Measurements from ENCODE around the gene RASA3. TPM values are rescaled to one million over a fixed set of nuclear protein-coding genes. Genes with fewer than 3 reads are reported as not detected.

RASA3 gene
- total RNA-seq, 2 experiments from 2014 or later: 3.6 to 17.9 TPM

- ChIA-PET POLR2A (no interaction called here), CTCF (ENCODE audit: unreplicated experiment) (no interaction called here)
Observed at GRCh38 chr13:113946409-113947181, 185.8 kb downstream of the RASA3 start.

DNA sequence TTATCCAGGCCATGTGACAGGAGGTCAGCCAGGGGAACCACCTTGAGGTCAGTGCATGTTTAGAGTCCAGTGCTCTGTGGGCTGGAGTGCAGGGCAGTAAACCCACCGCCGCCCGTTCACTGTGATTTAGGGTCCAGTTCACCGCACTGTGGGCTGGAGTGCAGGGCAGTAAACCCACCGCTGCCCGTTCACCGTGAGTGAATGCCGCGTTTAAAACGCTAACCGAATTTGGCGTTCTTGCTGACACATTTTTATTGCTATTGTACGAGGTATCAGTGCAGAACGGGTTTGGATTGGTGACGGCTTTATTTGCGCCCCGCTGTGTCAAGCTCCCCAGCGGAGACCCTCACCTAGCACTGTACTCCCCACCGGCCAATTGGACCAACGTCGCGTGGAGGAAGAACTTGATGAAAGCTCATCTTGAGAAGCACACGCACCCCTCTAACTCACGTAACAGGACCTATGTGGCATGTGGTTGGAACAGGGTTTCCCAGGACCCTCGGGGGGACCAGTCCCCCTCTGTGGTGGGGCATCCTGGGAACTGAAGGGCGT lies 186.5 kb downstream of the RASA3 start:
- no peak for TF ChIP-seq EZH2phosphoT487 (IDR thresholded peaks at IDR 0.05; ENCODE audit: borderline replicate concordance, low read depth, low read length)
- no peak for TF ChIP-seq CTCF (conservative IDR thresholded peaks at IDR 0.05; ENCODE audit: low read length)
- no peaks in the 10 kb centered on the region for H4K20me1 ChIP-seq (ENCODE audit: insufficient read depth, low read length)
- CTCF ChIA-PET (ENCODE audit: unreplicated experiment): no interaction called here
- H3K79me2 ChIP-seq (ENCODE audit: insufficient read depth, low read depth, low read length): no peaks in the 10 kb centered on the region
- POLR2A ChIA-PET: no interaction called here
- no peaks in the 10 kb centered on the region for H3K9me2 ChIP-seq (ENCODE audit: insufficient read depth, low read length)
- no peaks in the 10 kb centered on the region for H3K9me3 ChIP-seq (ENCODE audit: low read length)
- no peak for DNase-seq (ENCODE audit: low spot score)
- H3K4me3 ChIP-seq (ENCODE audit: low read depth, low read length, poor library complexity, severe bottlenecking): no peak overlapping the region
- H2AFZ ChIP-seq (ENCODE audit: low read length): no peak overlapping the region
- H3K36me3 ChIP-seq (ENCODE audit: insufficient read depth, low read length): no peaks in the 10 kb centered on the region
- H3K4me2 ChIP-seq (ENCODE audit: low read length): no peak overlapping the region
- no peak overlapping the region for H3K27ac ChIP-seq (ENCODE audit: low read depth, low read length, poor library complexity, severe bottlenecking)
- H3K4me1 ChIP-seq (ENCODE audit: insufficient read depth, low read length, poor library complexity, severe bottlenecking): no peaks in the 10 kb centered on the region
- no TSS peak for BruUV-seq (replicated peaks)
- intact Hi-C loops (cut with micrococcal nuclease; ENCODE audit: unreplicated experiment): no loop called here

More at GRCh38 chr13:113946409-113947181, 185.8 kb downstream of the RASA3 start:
- intact Hi-C loops (cut with micrococcal nuclease; ENCODE audit: unreplicated experiment): no loop called here
- H3K9me2 ChIP-seq (ENCODE audit: insufficient read depth, low read length): no peaks in the 10 kb centered on the region
- DNase-seq (ENCODE audit: low spot score): no peak
- H3K27ac ChIP-seq (ENCODE audit: low read depth, low read length, poor library complexity, severe bottlenecking): no peak overlapping the region
- no peaks in the 10 kb centered on the region for H3K9me3 ChIP-seq (ENCODE audit: low read length)
- no peak overlapping the region for H3K4me3 ChIP-seq (ENCODE audit: low read depth, low read length, poor library complexity, severe bottlenecking)
- H4K20me1 ChIP-seq (ENCODE audit: insufficient read depth, low read length): no peaks in the 10 kb centered on the region
- H3K4me1 ChIP-seq (ENCODE audit: insufficient read depth, low read length, poor library complexity, severe bottlenecking): no peaks in the 10 kb centered on the region
- H2AFZ ChIP-seq (ENCODE audit: low read length): no peak overlapping the region
- no peaks in the 10 kb centered on the region for H3K79me2 ChIP-seq (ENCODE audit: insufficient read depth, low read depth, low read length)
- no peaks in the 10 kb centered on the region for H3K36me3 ChIP-seq (ENCODE audit: insufficient read depth, low read length)
- TF ChIP-seq EZH2phosphoT487 (IDR thresholded peaks at IDR 0.05; ENCODE audit: borderline replicate concordance, low read depth, low read length) (no peak), CTCF (conservative IDR thresholded peaks at IDR 0.05; ENCODE audit: low read length) (no peak)
- no TSS peak for BruUV-seq (replicated peaks)
- no peak overlapping the region for H3K4me2 ChIP-seq (ENCODE audit: low read length)
